ENCODE measurements around the gene STAG3.

DNA sequence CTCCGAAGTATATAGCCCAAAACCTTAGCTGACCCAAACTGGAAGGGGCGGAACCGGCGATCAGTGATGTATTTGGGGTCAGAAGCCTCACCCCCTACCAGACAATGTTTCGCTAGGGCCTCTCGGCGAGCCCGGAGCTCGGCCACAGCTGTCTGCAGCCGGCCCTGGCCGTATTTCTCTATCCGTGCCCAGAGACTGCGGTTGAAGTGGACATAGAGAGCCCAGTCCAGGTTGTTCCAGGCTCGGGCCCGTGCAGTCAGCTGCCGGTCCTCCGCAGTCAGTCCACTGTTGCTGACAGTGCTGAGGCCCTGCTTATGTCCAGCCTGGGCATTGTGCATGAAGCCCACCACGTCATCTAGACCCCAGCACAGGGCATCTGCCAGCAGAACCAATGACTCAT is 17.7 kb upstream of the STAG3 start:
- TF ChIP-seq, protein P1, sequence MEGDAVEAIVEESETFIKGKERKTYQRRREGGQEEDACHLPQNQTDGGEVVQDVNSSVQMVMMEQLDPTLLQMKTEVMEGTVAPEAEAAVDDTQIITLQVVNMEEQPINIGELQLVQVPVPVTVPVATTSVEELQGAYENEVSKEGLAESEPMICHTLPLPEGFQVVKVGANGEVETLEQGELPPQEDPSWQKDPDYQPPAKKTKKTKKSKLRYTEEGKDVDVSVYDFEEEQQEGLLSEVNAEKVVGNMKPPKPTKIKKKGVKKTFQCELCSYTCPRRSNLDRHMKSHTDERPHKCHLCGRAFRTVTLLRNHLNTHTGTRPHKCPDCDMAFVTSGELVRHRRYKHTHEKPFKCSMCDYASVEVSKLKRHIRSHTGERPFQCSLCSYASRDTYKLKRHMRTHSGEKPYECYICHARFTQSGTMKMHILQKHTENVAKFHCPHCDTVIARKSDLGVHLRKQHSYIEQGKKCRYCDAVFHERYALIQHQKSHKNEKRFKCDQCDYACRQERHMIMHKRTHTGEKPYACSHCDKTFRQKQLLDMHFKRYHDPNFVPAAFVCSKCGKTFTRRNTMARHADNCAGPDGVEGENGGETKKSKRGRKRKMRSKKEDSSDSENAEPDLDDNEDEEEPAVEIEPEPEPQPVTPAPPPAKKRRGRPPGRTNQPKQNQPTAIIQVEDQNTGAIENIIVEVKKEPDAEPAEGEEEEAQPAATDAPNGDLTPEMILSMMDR (IDR thresholded peaks at IDR 0.05; ENCODE audit: poor library complexity, severe bottlenecking), result no peak
- no peak for TF ChIP-seq POLR2AphosphoS5 (IDR thresholded peaks at IDR 0.05)
